HG02885 (cell line): ENCODE measurements around the gene FKBP11.

Experiments
- ATAC-seq: cut with Tn5 transposase; IDR thresholded peaks from one replicate; pipeline ENCODE4 v1.9.1; 2021; ENCODE audit warnings: mild to moderate bottlenecking; ENCODE audit not compliant: unreplicated experiment, poor library complexity

Gene FKBP11

GRCh38 chr12:48925304-48926011 lies at the start of gene FKBP11:
FKBP11 (minus strand) TSS chr12:48925492; CDS start chr12:48925428, 64 bp downstream.
- ATAC-seq: peak; percentile 75

GRCh38 chr12:48973941-48974673 lies 48.8 kb upstream of the FKBP11 start:
- no peak for ATAC-seq

- no peak for ATAC-seq
Measured at GRCh38 chr12:48973531-48973930, 48.2 kb upstream of the FKBP11 start.

GRCh38 chr12:48972952-48973483 lies 47.7 kb upstream of the FKBP11 start:
- no peak for ATAC-seq

GRCh38 chr12:48972213-48972951 lies 47.1 kb upstream of the FKBP11 start:
- no peak for ATAC-seq

GRCh38 chr12:48970702-48971334 lies 45.5 kb upstream of the FKBP11 start:
- ATAC-seq: no peak

GRCh38 chr12:48969833-48970701 lies 44.8 kb upstream of the FKBP11 start:
- ATAC-seq: no peak

- ATAC-seq: no peak
Measured at GRCh38 chr12:48969160-48969771, 44.0 kb upstream of the FKBP11 start.

- ATAC-seq: no peak
Measured at GRCh38 chr12:48968467-48968866, 43.2 kb upstream of the FKBP11 start.

- ATAC-seq: no peak
Measured at GRCh38 chr12:48967991-48968390, 42.7 kb upstream of the FKBP11 start.

- ATAC-seq: no peak
Measured at GRCh38 chr12:48966177-48966895, 41.0 kb upstream of the FKBP11 start.

- no peak for ATAC-seq
Measured at GRCh38 chr12:48965298-48965838, 40.1 kb upstream of the FKBP11 start.

GRCh38 chr12:48961801-48962200 lies 36.5 kb upstream of the FKBP11 start:
- ATAC-seq: no peak

GRCh38 chr12:48961331-48961730 lies 36.0 kb upstream of the FKBP11 start:
- no peak for ATAC-seq

- no peak for ATAC-seq
Measured at GRCh38 chr12:48960834-48961233, 35.5 kb upstream of the FKBP11 start.

- no peak for ATAC-seq
Measured at GRCh38 chr12:48958049-48958388, 32.7 kb upstream of the FKBP11 start.

GRCh38 chr12:48957141-48958048 lies 32.1 kb upstream of the FKBP11 start, which contains the start of gene ARF3:
ARF3 (minus strand) TSS chr12:48957487; CDS start chr12:48941095, 16,392 bp downstream.
- ATAC-seq: peak; percentile 96
